GM18498 (cell line): ENCODE measurements around the gene MTHFD1L.
A peak's percentile ranks its signal among the peaks of the same experiment; 100 is the strongest.
"Not testable (repeated sequence)": the region's sequence is repeated elsewhere in the genome, so short reads cannot be mapped to it uniquely, and the experiment has no call there.

Source experiments
- ATAC-seq: cut with Tn5 transposase; IDR thresholded peaks from one replicate; pipeline ENCODE4 v1.9.1; 2021; ENCODE audit warnings: mild to moderate bottlenecking, moderate library complexity; ENCODE audit not compliant: unreplicated experiment

MTHFD1L gene

DNA sequence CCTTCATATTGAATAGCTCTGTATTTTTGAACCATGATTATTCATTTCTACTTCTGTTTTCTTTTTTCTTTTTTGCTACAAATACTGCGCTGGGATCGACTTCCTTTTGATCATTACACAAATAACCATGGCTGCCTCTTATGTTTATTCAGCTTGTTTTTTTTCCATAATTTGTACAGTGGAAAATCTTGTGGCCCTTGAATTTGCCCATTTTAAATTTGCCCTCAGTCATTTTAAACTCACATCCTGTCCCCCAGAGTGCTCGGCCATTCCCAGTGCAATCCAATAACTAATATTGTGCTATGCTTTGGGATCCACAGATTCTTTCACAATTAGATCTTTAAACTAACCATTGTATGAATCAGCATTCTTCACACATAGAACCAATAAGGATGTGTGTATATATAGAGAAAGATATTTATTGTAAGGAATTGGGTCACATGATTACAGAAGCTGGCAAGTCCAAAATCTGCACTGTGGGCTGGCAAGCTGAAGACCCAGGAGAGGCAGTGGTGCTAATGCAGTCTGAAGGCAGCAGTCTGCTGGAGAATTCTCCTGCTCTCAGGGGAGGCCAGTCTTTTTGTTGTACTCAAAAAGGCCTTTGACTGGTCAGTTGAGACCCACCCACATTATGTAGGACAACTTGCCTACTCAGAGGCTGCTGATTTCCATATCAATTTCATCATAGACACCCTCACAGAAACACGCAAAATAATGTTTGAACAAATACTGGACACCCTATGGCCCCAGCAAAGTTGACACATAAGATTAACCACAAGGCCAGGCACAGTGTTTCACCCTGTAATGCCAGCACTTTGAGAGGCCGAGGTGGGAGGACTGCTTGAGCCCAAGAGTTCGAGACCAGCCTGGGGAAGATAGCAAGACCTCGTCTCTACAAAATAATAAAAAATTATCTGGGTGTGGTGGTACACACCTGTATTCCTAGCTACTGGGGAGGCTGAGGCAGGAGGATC, 147.1 kb downstream of the MTHFD1L start:
- no peak for ATAC-seq

DNA sequence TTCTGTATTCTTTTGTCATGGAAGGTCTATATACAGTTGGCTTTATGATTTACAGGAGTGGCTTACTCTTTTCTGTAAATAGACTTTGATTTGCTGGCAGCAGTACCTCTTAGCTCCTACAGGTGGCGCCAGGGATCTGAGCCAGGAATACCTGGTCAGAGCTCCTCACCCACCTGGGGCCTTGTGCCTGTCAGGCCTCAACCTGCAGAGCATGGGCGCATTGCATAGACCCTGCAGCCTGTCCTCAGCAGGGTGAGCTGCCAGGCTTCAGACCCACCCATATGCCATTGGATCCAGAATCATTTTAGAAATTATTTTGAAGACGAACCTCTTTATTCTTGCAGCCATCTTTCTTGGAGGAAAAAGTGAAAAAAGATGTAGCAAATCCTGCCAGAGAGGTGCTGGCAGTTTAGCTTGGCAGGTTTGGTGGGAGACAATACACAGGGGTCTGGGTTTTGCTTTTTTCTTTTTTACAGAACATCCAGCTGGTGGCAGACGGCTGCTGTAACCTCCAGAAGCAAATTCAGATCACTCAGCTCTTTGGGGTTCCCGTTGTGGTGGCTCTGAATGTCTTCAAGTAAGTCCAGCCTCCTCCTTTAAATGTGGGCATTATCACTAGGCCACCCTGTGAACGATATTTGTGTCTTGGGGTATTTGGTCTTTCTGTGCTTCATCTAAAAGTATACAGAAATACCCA, 149.1 kb downstream of the MTHFD1L start:
- ATAC-seq: peak; percentile 83

DNA sequence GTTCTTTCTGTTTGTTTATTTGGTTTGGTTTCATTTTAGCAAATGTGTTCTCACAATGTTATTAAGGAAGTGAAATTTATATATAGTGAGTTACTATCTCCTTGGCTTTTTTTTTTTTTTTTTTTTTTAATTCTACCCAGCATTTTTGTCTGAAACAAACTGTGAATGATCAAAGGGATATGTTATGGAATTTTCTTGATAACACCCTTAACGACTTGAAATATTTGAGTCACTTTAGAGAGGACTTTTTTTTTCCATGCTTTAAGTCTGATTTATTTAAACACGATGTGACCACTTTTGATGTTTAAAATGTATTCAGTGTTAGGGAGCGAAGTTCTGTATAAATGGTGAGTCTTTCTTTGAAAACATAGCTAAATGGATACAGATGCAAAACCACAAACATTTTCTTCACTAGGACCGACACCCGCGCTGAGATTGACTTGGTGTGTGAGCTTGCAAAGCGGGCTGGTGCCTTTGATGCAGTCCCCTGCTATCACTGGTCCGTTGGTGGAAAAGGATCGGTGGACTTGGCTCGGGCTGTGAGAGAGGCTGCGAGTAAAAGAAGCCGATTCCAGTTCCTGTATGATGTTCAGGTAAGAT, 149.7 kb downstream of the MTHFD1L start:
- no peak for ATAC-seq

DNA sequence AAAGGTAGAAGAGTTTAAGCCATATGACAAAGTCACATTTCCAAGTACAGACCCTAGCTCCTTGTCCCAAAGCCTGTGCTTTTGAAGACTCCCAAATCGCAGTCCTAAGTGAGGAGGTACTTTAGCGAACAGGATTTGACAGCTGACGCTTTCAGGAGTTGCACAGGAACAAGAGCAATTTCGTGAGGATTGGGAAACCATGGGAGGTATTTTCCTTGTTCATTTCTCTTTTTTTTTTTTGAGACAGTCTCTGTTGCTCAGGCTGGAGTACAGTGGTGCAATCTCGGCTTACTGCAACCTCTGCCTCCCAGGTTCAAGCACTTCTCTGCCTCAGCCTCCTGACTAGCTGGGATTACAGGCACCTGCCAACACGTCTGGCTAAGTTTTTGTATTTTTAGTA, 150.6 kb downstream of the MTHFD1L start:
- no peak for ATAC-seq

DNA sequence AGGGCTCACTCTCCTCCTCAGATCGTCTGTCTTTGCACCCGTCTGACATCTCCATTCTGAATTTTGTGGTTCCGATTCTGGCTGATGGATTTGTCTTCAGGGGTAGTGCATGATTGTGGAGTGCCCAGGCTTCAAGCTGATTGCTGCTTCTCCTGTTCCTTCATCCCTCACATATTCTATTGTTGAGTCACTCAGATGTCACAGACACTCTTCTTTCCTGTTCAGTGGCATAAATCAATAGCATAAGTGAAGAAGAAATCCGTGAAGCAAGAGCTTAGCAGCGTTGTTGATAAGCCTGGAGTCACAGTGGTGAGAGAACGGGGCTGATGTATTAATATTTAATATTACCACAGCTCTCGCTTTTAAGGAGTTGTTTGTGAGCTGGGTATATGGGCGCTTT, 152.5 kb downstream of the MTHFD1L start:
- no peak for ATAC-seq

DNA sequence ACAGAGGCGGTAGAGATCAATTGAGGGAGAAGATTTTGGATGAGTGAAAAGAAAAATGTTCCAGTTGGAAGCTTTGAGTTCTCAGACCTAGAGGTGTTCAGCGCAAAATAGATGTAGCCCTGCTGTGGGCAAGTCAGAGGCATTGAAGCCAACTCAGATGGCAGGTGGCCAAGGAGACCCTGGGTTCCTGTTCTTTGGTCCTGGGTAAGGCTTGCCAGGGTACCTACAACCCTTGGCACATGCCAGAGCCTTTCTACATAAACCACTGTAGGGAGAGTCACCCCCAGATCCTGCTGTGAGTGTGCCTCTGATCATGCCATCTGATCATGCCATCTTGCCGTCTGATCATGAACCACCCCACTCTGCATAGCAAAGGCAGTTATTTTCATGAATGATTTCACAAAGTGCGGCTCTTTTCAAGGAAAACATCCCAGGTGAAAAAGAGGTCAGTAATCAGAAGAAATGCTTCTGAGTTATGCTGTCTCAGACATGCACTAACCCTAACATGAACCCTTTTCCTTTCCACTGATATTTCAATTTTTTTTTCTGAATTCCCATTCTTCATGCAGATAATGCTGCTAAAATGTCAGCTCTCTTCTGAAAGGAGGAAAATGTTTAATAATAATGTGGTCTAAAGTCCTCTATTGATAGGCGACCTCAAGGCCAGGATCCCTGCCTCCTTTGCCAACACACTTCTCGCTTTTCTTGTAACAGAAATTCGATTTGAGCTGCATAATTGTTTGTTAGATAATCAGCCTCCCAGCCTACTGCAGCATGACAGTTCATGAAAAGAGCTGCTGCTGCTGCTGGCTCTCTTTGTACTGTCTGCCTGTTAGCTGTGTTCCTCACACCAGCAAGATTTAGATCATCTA, 153.6 kb downstream of the MTHFD1L start:
- ATAC-seq: no peak

DNA sequence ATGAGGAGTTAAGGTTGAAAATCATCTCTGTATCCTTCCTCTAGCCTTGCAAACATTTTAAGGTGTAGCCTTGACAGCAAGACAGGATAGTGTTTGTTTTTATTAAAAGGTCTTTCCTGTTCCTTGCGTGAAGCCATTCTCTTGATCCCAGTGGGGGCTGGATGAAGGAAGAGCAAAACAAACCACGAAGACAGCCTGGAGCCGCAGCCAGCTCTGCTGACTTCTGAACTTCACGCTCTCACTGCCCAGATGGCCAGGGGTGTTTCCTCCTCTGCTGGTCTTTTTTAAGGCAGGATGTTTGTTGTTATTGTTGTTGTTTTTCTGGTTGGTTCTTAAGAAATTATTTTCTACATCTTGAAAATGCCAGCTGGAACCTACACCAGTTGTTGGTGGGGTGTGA, 156.4 kb downstream of the MTHFD1L start:
- no peak for ATAC-seq

DNA sequence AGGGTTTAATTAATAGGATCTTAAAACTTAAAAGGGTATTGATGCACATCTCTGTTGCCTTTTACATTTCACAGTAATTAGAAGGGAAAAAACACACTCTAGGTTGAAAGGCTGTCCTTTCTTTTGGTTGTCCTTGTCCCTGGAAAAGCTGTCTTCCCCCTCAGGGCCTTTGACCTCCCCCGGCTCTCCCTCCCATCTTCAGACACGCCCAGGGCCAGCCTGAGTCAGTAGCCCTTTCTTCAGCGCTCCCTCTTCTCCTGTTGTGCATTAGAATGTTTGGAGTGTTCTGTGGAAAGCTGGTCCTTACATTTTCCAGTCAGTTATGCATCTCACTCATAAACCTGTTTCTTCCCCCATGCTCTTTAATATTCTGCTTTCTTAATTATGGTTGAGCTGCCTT, 157.0 kb downstream of the MTHFD1L start:
- ATAC-seq: no peak

DNA sequence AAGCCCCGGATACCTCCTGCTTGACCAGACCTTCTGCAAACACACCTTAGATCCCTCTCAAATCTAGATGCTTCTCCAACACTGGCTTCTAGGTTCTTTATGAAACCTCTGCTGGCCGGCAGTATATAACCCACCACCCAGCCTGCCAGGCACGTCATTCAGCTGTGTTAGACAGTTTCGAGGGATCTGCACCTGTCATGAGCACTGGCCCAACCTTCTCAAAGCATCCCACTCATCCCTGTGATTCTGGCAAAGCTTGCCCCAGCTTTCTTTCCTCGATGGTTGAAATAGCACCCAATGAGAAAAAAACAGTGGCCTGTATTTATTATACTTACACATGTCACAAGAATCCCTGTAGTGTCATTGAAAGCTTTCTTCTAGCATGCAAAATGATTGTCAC, 157.8 kb downstream of the MTHFD1L start:
- ATAC-seq: no peak

DNA sequence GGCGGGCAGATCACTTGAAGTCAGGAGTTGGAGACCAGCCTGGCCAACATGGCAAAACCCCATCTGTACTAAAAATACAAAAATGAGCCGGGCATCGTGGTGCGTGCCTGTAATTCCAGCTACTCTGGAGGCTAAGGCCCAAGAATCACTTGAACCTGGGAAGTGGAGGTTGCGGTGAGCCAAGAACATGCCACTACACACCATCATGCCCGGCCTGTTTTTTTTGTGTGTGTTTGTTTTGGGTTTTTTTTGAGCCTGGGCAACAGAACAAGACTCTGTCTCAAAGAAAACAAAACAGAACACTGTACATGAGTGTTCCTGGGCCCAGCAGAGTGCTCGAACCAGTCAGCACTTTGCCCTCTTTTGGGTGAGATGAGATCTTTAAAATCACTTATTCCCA, 159.1 kb downstream of the MTHFD1L start:
- ATAC-seq: no peak

DNA sequence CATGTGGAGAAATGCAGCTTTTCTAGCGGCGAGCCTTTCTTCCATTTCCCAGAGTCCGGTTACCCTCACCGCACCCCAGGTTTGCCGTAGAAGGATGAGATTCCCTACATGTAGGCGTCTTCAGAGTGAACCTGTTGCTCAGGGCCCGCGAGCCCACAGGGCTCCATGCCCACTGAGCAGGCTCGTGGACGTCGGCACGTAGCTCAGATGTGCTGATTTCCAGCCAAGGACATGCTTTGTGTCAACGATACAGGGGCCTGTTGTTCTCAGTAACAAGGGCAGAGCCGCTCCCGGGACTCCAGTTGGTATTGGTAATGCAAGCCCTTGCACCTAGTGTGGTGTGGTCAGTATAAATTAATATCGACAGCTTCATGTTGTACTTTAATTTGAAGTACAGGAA, 159.6 kb downstream of the MTHFD1L start:
- ATAC-seq: no peak

DNA sequence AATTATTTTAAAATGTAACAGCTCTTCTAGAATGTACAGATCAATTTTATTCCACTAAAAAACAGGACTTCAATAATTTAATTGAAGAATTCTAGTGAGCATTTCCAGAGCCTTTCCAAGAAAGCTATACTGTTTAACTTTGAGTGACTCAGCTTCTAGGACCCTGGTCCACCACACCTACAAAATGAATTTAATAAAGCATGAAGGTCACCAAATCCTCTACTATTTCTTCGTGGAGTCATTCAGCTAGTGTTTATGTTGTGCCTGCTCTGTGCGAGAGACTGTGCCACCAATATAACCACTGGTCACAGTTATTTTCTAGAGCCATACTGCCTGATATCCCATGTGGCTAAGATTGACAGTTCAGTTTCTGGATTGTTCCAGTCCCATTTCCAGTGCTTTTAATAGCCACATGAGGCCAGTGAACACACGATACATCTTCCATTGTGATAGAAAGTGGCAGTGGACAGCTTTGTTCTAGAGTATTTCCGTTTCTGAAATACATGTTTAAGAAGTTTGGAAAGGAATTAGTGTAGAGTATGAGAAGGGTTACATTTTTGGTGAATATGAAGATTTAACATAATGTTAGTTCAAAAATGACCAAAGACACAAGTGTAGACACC, 160.7 kb downstream of the MTHFD1L start:
- ATAC-seq: no peak

DNA sequence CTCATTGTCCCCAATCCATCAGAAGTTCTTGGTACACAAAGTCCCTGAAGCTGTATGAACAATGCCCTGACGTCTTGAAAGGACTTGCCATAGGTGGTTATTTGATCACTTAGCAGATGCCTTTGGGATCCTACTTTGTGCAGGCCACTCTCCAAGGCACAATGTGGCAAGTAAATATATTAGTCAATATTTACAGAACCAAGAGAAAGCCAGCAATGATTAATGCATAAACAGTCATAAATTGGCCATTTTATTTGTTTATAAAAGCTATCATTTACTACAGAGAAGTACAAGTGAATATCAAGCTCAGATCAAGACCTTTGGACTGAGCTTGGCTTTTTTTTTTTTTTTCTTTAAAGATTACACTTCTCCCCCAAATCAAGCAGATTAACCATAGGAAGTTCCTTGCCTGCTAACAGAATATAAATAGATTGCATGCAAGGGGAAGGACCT, 161.8 kb downstream of the MTHFD1L start:
- no peak for ATAC-seq

DNA sequence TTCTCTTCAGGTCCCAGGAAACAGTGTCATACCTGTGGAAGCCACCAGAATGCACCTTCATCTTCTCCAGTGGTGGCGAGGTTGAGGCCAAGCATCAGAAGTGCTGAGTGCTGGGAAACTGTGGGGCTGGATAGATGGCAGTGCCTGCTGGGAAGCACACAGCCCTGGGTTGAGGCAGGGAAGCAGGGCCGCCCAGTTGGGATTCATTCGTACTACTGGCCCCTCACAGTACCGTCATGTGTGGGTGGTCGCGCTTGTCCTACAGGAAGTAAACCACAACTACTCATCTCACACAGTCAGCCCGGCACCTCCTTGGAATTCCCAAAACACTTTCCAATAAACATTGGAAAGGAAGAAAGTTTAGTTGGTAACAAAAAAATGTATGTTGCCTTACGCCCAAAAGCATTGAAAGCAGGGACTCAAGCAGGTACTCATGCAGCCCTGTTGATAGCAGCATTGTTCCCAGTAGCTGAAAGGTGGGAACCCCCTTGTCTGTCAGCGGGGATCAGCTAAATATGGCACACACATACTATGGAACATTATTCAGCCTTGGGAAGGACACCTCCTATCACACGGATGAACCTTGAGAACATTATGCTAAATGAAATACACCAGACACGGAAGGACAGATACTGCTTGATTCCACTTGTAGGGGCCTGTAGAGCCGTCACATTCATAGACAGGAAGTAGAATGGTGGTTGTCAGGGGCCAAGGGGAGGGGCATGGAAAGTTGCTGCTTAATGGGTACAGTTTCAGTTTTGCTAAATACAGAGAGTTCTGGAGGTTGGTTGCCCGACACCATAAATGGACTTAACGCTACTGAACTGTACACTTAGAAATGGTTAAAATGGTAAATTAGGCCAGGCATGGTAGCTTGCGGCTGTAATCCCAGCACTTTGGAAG, 162.7 kb downstream of the MTHFD1L start:
- no peak for ATAC-seq

DNA sequence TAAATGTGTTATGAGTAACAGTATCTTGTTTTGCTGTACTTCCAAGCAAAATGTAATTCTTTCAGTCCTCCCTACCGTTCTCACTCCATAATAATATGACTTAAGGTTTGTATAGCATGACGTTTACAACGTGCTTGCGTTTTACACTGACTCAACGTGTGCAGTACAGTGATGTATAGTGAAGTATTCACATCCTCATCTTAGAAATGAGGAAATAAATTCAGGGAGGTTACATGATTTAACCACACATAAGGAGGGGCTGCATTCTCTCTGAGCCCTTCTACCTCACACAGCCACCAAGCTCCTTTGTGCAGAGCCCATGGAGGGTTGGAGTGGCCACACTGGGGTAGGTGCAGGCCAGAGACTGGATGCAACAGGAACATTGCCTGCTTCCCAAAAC, 164.5 kb downstream of the MTHFD1L start:
- ATAC-seq: no peak

DNA sequence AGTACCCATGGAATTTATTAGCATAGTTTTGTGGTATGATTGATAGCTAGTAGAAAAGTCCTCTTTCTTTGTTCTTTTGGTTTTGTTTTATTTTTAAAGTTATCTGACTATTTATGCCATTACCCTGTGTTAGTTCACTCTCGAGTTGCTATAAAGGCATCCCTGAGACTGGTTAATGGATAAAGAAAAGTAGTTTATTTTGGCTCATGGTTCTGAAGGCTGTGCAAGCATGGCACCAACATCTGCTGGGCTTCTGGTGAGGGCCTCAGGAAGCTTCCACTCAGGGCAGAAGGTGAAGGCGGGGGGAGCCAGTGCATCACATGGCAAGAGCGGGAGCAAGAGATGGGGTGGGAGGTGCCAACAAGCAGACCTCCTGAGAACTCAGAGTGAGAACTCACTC, 166.5 kb downstream of the MTHFD1L start:
- no peak for ATAC-seq

DNA sequence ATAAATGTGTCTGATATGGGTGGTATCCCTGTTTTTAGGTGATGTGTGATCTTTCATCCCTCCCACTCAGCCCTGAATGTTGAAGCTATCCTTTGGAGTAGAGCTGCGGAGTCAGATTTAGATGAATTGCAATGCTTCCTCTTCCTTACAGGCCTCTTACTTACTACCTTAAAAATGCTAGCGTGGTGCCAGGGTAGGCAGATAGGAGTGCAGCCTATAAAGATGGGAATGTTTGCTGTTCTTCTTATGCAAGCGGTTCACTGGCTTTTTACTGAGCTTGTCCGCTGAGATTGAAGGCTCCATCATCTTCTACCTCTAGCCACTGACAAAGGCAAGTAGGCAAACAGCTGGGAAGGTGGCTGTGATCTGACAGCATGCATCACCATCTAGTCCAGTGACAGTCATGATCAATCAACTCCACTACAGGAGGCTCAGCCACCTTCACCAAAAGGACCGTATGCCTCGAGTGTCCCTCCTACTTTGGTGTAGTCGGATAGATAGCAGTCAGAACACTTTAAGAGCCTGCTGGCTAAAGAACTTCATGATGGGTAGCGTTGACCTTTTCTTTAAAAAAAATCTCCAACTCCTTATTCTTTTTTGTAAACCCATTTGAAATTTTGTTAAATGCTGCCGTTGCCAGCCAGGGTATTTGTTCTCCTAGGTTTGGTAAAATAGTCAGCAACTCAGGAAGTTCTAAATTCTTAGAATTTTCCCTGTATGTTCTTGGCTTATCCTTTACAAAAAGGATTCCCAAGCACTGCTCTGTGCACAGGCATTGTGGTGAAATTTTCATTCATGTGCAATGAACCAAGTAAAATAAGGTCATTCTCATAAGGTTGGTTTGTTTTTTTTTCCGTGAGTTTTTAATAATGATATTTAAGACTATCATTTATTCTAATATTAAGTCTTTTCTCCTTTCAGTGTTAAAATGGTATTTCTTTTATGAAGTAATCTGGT, 169.6 kb downstream of the MTHFD1L start:
- no peak for ATAC-seq

DNA sequence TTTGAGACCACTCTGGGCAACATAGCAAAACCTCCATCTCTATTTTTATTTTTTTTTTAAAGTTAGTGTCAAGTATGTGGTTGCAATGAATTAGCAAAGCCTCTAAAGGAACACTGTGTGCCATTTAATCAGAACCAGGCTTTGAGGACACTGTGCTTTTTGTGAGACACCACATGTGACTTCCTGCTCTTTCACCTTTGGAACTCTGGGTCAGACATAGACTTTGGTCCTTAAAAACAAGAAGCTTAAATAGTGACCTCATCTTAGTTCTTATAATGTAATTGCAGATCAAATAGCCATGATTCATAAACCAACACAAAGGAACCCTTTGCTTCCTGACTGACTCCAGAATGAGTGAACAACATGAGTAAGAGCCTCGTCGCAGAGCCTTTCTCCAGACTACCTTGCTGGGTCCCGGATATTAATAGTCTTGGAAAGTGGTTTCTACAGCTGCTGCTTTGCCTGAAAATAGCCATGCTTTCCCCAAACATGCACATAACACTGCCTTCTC, 170.8 kb downstream of the MTHFD1L start:
- ATAC-seq: not testable (repeated sequence)
